ENCODE results near the gene FAM3A.

DNA sequence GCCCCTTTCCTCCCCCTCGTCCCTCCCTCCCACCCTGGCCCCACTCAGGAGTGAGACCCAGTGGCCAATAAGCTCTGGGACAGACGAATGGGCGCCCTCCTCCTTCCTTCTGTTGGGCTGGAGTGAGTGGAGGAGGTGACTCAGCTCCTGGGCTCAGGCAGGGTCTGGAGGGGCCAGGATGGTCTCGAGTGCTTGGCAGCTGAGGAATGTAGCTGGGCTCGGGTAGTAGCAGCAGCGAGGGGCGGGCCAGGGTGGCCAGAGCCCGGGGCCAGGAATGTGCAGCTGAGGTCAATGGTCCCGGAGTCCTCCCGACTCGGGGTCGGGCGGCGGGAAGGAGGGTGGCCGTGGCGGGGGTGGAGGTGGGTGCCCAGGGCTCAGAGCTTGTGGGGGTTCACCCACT is 15.6 kb upstream of the FAM3A start:
- TF ChIP-seq, protein P1, sequence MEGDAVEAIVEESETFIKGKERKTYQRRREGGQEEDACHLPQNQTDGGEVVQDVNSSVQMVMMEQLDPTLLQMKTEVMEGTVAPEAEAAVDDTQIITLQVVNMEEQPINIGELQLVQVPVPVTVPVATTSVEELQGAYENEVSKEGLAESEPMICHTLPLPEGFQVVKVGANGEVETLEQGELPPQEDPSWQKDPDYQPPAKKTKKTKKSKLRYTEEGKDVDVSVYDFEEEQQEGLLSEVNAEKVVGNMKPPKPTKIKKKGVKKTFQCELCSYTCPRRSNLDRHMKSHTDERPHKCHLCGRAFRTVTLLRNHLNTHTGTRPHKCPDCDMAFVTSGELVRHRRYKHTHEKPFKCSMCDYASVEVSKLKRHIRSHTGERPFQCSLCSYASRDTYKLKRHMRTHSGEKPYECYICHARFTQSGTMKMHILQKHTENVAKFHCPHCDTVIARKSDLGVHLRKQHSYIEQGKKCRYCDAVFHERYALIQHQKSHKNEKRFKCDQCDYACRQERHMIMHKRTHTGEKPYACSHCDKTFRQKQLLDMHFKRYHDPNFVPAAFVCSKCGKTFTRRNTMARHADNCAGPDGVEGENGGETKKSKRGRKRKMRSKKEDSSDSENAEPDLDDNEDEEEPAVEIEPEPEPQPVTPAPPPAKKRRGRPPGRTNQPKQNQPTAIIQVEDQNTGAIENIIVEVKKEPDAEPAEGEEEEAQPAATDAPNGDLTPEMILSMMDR (IDR thresholded peaks at IDR 0.05; ENCODE audit: low read length), result no peak
- no peak for TF ChIP-seq EZH2phosphoT487 (IDR thresholded peaks at IDR 0.05; ENCODE audit: low read length)

Measured in MM.1S (cell line).